Measurements from ENCODE around the gene PA2G4. TPM values are rescaled to one million over a fixed set of nuclear protein-coding genes. Genes with fewer than 3 reads are reported as not detected.
"Not testable (repeated sequence)": the region's sequence is repeated elsewhere in the genome, so short reads cannot be mapped to it uniquely, and the experiment has no call there.

Gene PA2G4
- polyA plus RNA-seq, 1 donor = 164 TPM

DNA sequence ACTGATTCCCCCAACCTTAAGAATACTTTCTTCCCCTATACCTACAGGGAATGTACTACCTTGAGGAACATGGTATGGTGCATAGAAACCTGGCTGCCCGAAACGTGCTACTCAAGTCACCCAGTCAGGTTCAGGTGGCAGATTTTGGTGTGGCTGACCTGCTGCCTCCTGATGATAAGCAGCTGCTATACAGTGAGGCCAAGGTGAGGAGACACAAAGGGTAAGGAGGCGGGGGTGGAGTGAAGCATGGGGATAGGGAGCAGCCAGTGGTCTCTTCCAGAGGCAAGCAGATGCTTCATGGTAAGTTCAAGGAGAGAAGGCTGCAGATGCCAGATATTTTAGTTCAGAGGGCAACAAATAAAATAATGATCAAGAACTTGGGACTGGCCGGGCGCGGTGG, 6.6 kb upstream of the PA2G4 start:
- no peak for DNase-seq

DNA sequence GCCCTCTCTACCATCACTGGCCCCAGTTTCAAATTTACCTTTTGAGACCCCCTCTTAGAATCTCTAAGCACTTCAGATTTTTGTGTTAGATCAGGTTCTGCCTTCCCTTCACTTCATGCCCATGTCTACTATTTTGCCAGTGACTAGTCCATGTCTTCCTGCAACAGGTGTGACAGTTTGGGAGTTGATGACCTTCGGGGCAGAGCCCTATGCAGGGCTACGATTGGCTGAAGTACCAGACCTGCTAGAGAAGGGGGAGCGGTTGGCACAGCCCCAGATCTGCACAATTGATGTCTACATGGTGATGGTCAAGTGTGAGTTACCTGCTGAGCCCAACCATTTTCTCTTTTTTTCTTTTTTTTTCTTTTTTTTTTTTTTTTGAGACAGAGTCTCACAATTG, 5.8 kb upstream of the PA2G4 start:
- DNase-seq = no peak

DNA sequence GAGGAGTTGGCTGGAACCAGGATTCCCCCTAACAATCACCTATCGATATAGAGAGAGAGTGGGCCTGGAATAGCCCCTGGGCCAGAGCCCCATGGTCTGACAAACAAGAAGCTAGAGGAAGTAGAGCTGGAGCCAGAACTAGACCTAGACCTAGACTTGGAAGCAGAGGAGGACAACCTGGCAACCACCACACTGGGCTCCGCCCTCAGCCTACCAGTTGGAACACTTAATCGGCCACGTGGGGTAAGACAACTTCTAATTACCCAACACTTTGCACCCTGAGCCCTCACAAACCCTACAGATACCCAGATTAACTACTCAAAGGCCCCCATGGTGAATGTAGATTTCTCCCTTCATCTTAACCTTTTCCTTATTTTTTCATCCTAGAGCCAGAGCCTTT, 4.6 kb upstream of the PA2G4 start:
- DNase-seq = no peak

DNA sequence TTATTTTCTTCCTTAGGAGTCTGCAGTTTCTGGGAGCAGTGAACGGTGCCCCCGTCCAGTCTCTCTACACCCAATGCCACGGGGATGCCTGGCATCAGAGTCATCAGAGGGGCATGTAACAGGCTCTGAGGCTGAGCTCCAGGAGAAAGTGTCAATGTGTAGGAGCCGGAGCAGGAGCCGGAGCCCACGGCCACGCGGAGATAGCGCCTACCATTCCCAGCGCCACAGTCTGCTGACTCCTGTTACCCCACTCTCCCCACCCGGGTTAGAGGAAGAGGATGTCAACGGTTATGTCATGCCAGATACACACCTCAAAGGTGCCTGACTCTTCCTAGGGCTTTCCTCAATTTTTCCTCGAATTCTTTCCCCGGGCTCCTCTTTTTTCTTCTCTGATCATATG, 3.3 kb upstream of the PA2G4 start:
- no peak for DNase-seq

GRCh38 chr12:56102683-56103065, 1.7 kb upstream of the PA2G4 start:
- no peak for DNase-seq

- DNase-seq = no peak
Measured at GRCh38 chr12:56103066-56103711, 1.2 kb upstream of the PA2G4 start.

DNA sequence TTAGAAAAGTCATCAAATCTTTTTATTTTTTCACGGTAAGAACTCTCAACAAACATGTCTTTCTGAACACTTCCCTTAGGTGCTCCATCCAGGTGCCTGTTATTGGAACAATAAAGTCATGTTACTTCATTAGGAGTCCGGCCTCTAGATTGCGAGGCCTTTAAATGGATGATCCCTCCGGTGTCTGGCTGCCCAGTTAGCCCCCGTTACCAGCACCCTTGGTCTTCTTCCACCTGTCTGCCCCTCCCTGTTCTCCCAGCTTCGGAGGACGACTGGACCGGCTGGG, 593 bp upstream of the PA2G4 start:
- DNase-seq = no peak

- DNase-seq = no peak
Measured at GRCh38 chr12:56104815-56105608, 653 bp downstream of the PA2G4 start.

- no peak for DNase-seq
Measured at GRCh38 chr12:56105609-56105902, 1.2 kb downstream of the PA2G4 start.

GRCh38 chr12:56107242-56107641, 2.9 kb downstream of the PA2G4 start:
- no peak for DNase-seq

- DNase-seq = no peak
Measured at GRCh38 chr12:56110571-56110970, 6.2 kb downstream of the PA2G4 start.

- DNase-seq = no peak
Measured at GRCh38 chr12:56114084-56114483, 9.7 kb downstream of the PA2G4 start.

- DNase-seq = no peak
Measured at GRCh38 chr12:56115329-56115728, 11.0 kb downstream of the PA2G4 start.

GRCh38 chr12:56116267-56117081, 12.1 kb downstream of the PA2G4 start, which contains the start of gene RPL41:
Gene RPL41, plus strand, starts transcription at chr12:56116633.
- peak; percentile 98 for DNase-seq

DNA sequence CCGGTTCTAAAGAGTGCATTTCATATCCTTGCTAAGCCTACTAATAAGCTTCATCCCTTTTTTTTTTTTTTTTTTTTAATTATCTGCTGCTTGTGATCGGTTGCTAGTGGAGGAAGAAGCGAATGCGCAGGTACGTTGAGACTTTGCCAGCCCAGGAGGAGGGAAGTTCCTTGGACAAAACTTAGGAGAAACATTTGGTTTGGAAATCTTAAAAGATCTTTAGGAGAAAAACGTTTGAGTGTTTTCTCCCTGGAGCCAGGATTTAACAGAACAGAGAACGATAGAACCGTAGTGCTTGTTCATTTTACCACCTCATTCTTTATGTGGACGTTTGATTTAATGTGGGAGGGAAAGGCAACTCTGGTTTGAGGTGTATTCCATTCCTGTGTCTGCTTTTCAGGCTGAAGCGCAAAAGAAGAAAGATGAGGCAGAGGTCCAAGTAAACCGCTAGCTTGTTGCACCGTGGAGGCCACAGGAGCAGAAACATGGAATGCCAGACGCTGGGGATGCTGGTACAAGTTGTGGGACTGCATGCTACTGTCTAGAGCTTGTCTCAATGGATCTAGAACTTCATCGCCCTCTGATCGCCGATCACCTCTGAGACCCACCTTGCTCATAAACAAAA, 12.8 kb downstream of the PA2G4 start:
- not testable (repeated sequence) for DNase-seq

GRCh38 chr12:56117778-56118687, 13.7 kb downstream of the PA2G4 start, which contains the start of gene ZC3H10:
Gene ZC3H10, plus strand, starts transcription at chr12:56118266. Its CDS starts 2,297 bp downstream, at chr12:56120563.
- DNase-seq = peak; percentile 98

DNA sequence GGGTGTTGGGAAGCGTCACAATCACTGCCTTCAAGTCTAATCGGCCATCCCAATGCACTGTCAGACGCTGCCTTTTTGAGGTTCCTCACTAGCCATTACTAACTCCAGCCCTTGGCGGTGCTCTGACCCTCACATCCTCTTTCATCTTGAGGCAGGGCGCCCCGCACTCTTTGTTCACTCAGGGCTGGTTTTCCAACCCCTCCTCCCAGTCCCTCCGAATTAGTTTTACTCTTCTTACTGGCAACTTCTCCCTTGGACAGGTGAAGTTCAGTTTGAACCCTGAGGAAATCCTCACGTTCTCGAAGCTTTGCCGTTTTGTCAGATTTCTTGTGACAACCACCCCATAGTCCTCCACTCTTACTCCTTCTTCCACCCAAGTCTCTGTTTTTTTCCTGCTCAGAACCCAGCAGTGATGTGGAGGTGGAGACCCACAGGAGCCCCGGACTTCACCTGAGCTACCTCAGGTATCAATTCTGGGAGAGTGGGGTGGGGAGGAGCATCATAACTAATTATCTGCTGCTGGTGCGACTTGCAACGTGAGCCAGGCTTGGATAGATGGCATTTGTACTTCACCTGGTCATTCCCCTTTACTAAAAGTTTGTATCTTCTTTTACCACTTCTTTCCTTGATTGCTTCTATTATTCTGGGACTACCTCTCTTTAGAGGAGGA, 14.5 kb downstream of the PA2G4 start:
- no peak for DNase-seq

DNA sequence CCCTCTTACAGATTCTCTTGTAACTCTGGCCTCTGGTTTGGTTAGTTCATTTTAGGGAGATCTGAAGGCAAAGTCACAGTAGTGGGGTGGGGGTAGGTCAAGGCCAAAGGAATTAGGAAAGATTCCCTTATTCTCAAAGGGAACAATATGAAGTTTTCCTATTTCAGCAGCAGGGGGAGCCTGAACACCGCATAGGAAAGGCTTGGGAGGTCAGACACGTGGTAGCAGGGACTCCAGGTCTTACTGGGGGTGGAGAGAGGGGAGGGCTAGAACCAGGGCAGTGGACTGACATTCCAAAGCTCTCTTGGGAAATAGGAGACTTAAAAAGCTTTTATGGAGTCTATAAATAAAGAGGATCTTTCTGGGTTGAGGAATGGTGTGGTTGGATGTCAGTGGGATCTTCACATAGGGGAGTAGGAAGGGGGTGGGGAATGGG, 15.0 kb downstream of the PA2G4 start:
- peak; percentile 88 for DNase-seq

- no peak for DNase-seq
Measured at GRCh38 chr12:56120158-56120846, 15.9 kb downstream of the PA2G4 start.

- DNase-seq = no peak
Measured at GRCh38 chr12:56121204-56121870, 17.0 kb downstream of the PA2G4 start.

Measured in left kidney (tissue), 2 donors.